ENCODE data around the gene TBC1D32.
"Not testable (repeated sequence)": the region's sequence is repeated elsewhere in the genome, so short reads cannot be mapped to it uniquely, and the experiment has no call there.

Gene TBC1D32

GRCh38 chr6:121335087-121336008 is 1.1 kb upstream of the TBC1D32 start:
- Histone ChIP-seq H3K9me2 (ENCODE audit: low read depth, low read length) (no peaks in the 10 kb centered on the region), H3K4me3 (ENCODE audit: low read depth, low read length, poor library complexity, severe bottlenecking) (no peak overlapping the region), H4K20me1 (ENCODE audit: insufficient read depth, low read length) (no peaks in the 10 kb centered on the region), H3K9ac (ENCODE audit: low read length) (no peak overlapping the region), H2AFZ (ENCODE audit: low read length) (no peak overlapping the region), H3K79me2 (ENCODE audit: insufficient read depth, low read length) (no peaks in the 10 kb centered on the region), H3K27me3 (ENCODE audit: insufficient read depth, low read length) (no peaks in the 10 kb centered on the region), H3K9me3 (ENCODE audit: low read length) (no peaks in the 10 kb centered on the region), H3K36me3 (ENCODE audit: insufficient read depth, low read length) (no peaks in the 10 kb centered on the region), H3K4me1 (ENCODE audit: insufficient read depth, low read length, severe bottlenecking) (no peaks in the 10 kb centered on the region), H3K4me2 (ENCODE audit: low read length) (no peak overlapping the region), H3K27ac (ENCODE audit: low read depth, low read length, poor library complexity, severe bottlenecking) (no peak overlapping the region), H3F3A (ENCODE audit: insufficient read depth, low read length) (no peaks in the 10 kb centered on the region)
- TF ChIP-seq EZH2 (IDR thresholded peaks at IDR 0.05; ENCODE audit: borderline replicate concordance, low read length), result no peak
- no peak for TF ChIP-seq CTCF (IDR thresholded peaks at IDR 0.05; ENCODE audit: low read length)

DNA sequence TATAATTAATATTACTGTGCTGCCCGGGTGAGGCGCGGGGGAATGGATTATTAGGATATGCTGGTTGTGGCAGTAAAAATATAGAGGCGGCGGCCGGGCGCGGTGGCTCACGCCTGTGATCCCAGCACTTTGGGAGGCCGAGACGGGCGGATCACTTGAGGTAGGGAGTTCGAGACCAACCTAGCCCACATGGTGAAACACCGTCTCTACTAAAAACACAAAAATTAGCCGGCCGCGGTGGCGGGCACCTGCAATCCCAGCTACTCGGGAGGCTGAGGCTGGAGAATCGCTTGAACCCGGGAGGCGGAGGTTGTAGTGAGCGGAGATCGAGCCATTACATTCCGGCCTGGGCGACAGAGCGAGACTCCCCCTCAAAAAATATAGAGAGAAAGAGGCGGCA is 586 bp downstream of the TBC1D32 start:
- not testable (repeated sequence) for H3K9me3 ChIP-seq (ENCODE audit: low read length); H2AFZ ChIP-seq (ENCODE audit: low read length); H3K27me3 ChIP-seq (ENCODE audit: insufficient read depth, low read length); H3K36me3 ChIP-seq (ENCODE audit: insufficient read depth, low read length); H3K9me2 ChIP-seq (ENCODE audit: low read depth, low read length); H3K27ac ChIP-seq (ENCODE audit: low read depth, low read length, poor library complexity, severe bottlenecking); H3K9ac ChIP-seq (ENCODE audit: low read length); H3F3A ChIP-seq (ENCODE audit: insufficient read depth, low read length); H3K4me3 ChIP-seq (ENCODE audit: low read depth, low read length, poor library complexity, severe bottlenecking); H3K79me2 ChIP-seq (ENCODE audit: insufficient read depth, low read length); H3K4me1 ChIP-seq (ENCODE audit: insufficient read depth, low read length, severe bottlenecking); H3K4me2 ChIP-seq (ENCODE audit: low read length); H4K20me1 ChIP-seq (ENCODE audit: insufficient read depth, low read length)

DNA sequence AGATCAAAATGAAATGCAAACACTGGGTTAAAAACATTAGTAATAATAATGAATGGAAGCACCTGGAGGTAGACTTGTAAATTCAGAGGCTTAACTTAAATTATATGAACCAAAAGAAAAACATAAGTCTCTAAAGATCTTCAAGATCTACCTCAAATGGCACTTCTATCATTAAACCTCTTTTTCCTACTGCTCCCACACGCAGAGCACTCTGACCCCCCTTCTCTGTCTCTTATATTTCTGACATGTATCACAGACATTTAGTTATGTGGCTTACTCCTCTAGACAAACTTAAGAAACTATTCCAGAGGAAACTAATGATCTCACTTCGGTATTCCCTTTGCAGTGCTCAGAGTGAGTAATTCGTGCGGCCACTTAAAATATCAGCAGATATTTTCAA is 1.1 kb downstream of the TBC1D32 start:
- no peaks in the 10 kb centered on the region for H3K27me3 ChIP-seq (ENCODE audit: insufficient read depth, low read length)
- H4K20me1 ChIP-seq (ENCODE audit: insufficient read depth, low read length), result no peaks in the 10 kb centered on the region
- no peak overlapping the region for H3K4me3 ChIP-seq (ENCODE audit: low read depth, low read length, poor library complexity, severe bottlenecking)
- no peaks in the 10 kb centered on the region for H3K79me2 ChIP-seq (ENCODE audit: insufficient read depth, low read length)
- H3K4me1 ChIP-seq (ENCODE audit: insufficient read depth, low read length, severe bottlenecking), result no peaks in the 10 kb centered on the region
- H3K9ac ChIP-seq (ENCODE audit: low read length), result no peak overlapping the region
- TF ChIP-seq EZH2 (IDR thresholded peaks at IDR 0.05; ENCODE audit: borderline replicate concordance, low read length) (no peak), CTCF (IDR thresholded peaks at IDR 0.05; ENCODE audit: low read length) (no peak)
- no peaks in the 10 kb centered on the region for H3K36me3 ChIP-seq (ENCODE audit: insufficient read depth, low read length)
- H2AFZ ChIP-seq (ENCODE audit: low read length), result no peak overlapping the region
- no peak overlapping the region for H3K4me2 ChIP-seq (ENCODE audit: low read length)
- no peaks in the 10 kb centered on the region for H3F3A ChIP-seq (ENCODE audit: insufficient read depth, low read length)
- no peaks in the 10 kb centered on the region for H3K9me2 ChIP-seq (ENCODE audit: low read depth, low read length)
- no peak overlapping the region for H3K27ac ChIP-seq (ENCODE audit: low read depth, low read length, poor library complexity, severe bottlenecking)
- no peaks in the 10 kb centered on the region for H3K9me3 ChIP-seq (ENCODE audit: low read length)

DNA sequence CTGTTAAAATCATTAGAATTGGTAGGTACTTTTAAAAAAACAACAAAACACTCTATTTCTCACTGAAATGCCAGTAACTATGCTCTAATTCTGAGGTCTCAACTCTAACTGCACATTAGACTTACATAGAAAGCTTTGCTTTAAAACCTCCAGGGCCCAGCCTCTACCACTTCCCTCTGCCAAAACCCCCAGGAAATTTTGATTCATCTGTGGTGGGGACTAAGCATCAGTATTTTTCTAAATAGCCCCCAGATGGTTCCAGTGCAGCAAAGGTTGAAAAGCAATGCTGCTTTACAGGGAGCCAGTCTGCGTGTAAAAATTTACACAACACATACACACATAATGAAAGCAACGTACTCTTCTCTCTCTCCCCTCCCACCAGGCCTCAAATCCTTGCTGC is 3.8 kb downstream of the TBC1D32 start:
- Histone ChIP-seq H3K4me1 (ENCODE audit: insufficient read depth, low read length, severe bottlenecking) (no peaks in the 10 kb centered on the region), H3K27ac (ENCODE audit: low read depth, low read length, poor library complexity, severe bottlenecking) (no peak overlapping the region), H2AFZ (ENCODE audit: low read length) (no peak overlapping the region), H3K79me2 (ENCODE audit: insufficient read depth, low read length) (no peaks in the 10 kb centered on the region), H3K9ac (ENCODE audit: low read length) (no peak overlapping the region), H3K36me3 (ENCODE audit: insufficient read depth, low read length) (no peaks in the 10 kb centered on the region), H3K4me2 (ENCODE audit: low read length) (no peak overlapping the region), H3K27me3 (ENCODE audit: insufficient read depth, low read length) (no peaks in the 10 kb centered on the region), H3F3A (ENCODE audit: insufficient read depth, low read length) (no peaks in the 10 kb centered on the region), H3K9me3 (ENCODE audit: low read length) (no peaks in the 10 kb centered on the region), H4K20me1 (ENCODE audit: insufficient read depth, low read length) (no peaks in the 10 kb centered on the region), H3K9me2 (ENCODE audit: low read depth, low read length) (no peaks in the 10 kb centered on the region), H3K4me3 (ENCODE audit: low read depth, low read length, poor library complexity, severe bottlenecking) (no peak overlapping the region)
- TF ChIP-seq CTCF (IDR thresholded peaks at IDR 0.05; ENCODE audit: low read length), result no peak
- no peak for TF ChIP-seq EZH2 (IDR thresholded peaks at IDR 0.05; ENCODE audit: borderline replicate concordance, low read length)

Data from OCI-LY1 (cell line).